GM10847 (cell line): Measurements from ENCODE around the gene PSTPIP1.

ENCODE experiments used
- POLR2A ChIP-seq: IDR thresholded peaks from 2 replicates; pipeline ENCODE4 v1.6.1; 2011; ENCODE audit not compliant: insufficient read length; ENCODE audit errors: extremely low read depth

PSTPIP1 gene

GRCh38 chr15:76994971-76995945, at the start of gene PSTPIP1:
Gene PSTPIP1 (plus strand): TSS chr15:76995126. CDS start chr15:76995574, 448 bp downstream.
- peak; percentile 77 for TF ChIP-seq POLR2A

- no peak for TF ChIP-seq POLR2A
These were observed 49.3 kb upstream of the PSTPIP1 start for GRCh38 chr15:76945494-76946093.

GRCh38 chr15:76947454-76947853, 47.5 kb upstream of the PSTPIP1 start:
- no peak for TF ChIP-seq POLR2A

- TF ChIP-seq POLR2A, result no peak
These were observed 43.7 kb upstream of the PSTPIP1 start for GRCh38 chr15:76951220-76951619.

GRCh38 chr15:76953913-76954312, 41.0 kb upstream of the PSTPIP1 start:
- TF ChIP-seq POLR2A, result no peak

- no peak for TF ChIP-seq POLR2A
These were observed 40.2 kb upstream of the PSTPIP1 start for GRCh38 chr15:76954744-76955143.

GRCh38 chr15:76961268-76962011, 33.5 kb upstream of the PSTPIP1 start:
- no peak for TF ChIP-seq POLR2A

- TF ChIP-seq POLR2A, result no peak
These were observed 32.5 kb upstream of the PSTPIP1 start for GRCh38 chr15:76962337-76963013.

GRCh38 chr15:76963596-76963995, 31.3 kb upstream of the PSTPIP1 start:
- TF ChIP-seq POLR2A, result no peak

- no peak for TF ChIP-seq POLR2A
These were observed 30.8 kb upstream of the PSTPIP1 start for GRCh38 chr15:76964157-76964556.

GRCh38 chr15:76967067-76967466, 27.9 kb upstream of the PSTPIP1 start:
- TF ChIP-seq POLR2A, result no peak

GRCh38 chr15:76968306-76968705, 26.6 kb upstream of the PSTPIP1 start:
- TF ChIP-seq POLR2A, result no peak

- TF ChIP-seq POLR2A, result no peak
These were observed 22.3 kb upstream of the PSTPIP1 start for GRCh38 chr15:76972389-76973361.

GRCh38 chr15:76973362-76973743, 21.6 kb upstream of the PSTPIP1 start:
- no peak for TF ChIP-seq POLR2A
